Smooth muscle cell (in vitro differentiated cells): ENCODE results near the gene SFT2D1. TPM values are rescaled to one million over a fixed set of nuclear protein-coding genes. Genes with fewer than 3 reads are reported as not detected.

Source experiments
- DNase-seq: peaks from one replicate; lab custom pipeline; 2025; ENCODE audit not compliant: unreplicated experiment; lab: John Stamatoyannopoulos, UW
- H2AFZ ChIP-seq: fragments of 200-600 bp; sonication (generic); 2 replicates; pipeline ENCODE4 v1.6.0; 2016; ENCODE audit warnings: antibody characterized with exemption, low read depth, mild to moderate bottlenecking
- H3F3A ChIP-seq: fragments of 200-600 bp; sonication (generic); 2 replicates; pipeline ENCODE4 v1.6.0; 2017; ENCODE audit warnings: antibody characterized with exemption, low read depth
- H3K27ac ChIP-seq: fragments of 200-600 bp; sonication (generic); 2 replicates; pipeline ENCODE4 v1.5.1; 2016; ENCODE audit warnings: low read depth, mild to moderate bottlenecking
- H3K27me3 ChIP-seq: fragments of 200-600 bp; sonication (generic); 2 replicates; pipeline ENCODE4 v1.6.1; 2016; ENCODE audit warnings: low read depth, mild to moderate bottlenecking
- H3K36me3 ChIP-seq: fragments of 200-600 bp; sonication (generic); 2 replicates; pipeline ENCODE4 v1.5.1; 2016; ENCODE audit warnings: low read depth
- H3K4me1 ChIP-seq: fragments of 200-600 bp; sonication (generic); 2 replicates; pipeline ENCODE4 v1.5.1; 2016; ENCODE audit warnings: low read depth
- H3K4me2 ChIP-seq: fragments of 200-600 bp; sonication (generic); 2 replicates; pipeline ENCODE4 v1.6.0; 2016; ENCODE audit warnings: mild to moderate bottlenecking
- H3K4me3 ChIP-seq: fragments of 200-600 bp; sonication (generic); 2 replicates; pipeline ENCODE4 v1.5.1; 2016; ENCODE audit warnings: mild to moderate bottlenecking
- H3K79me2 ChIP-seq: fragments of 200-600 bp; sonication (generic); 2 replicates; pipeline ENCODE4 v1.6.0; 2016; ENCODE audit warnings: low read depth, mild to moderate bottlenecking
- H3K9ac ChIP-seq: fragments of 200-600 bp; sonication (generic); 2 replicates; pipeline ENCODE4 v1.6.0; 2016; ENCODE audit warnings: low read depth
- H3K9me3 ChIP-seq: fragments of 200-600 bp; sonication (generic); replicated peaks from 2 replicates; pipeline ENCODE4 v1.5.1; 2016; ENCODE audit warnings: low read depth
- H4K20me1 ChIP-seq: fragments of 200-600 bp; sonication (generic); 2 replicates; pipeline ENCODE4 v1.6.0; 2016; ENCODE audit warnings: low read depth
- CTCF ChIP-seq: fragments of 200-600 bp; sonication (generic); IDR thresholded peaks from 2 replicates; pipeline ENCODE4 v1.5.1; 2017; ENCODE audit warnings: borderline replicate concordance, mild to moderate bottlenecking, antibody characterized with exemption; ENCODE audit not compliant: insufficient read depth, poor library complexity, severe bottlenecking
- WGBS: methylation state at CpG from one replicate; pipeline ENCODE4 v1.1.7; 2016; ENCODE audit warnings: low lambda C conversion rate; 5-methylcytosine and 5-hydroxymethylcytosine counted together
- polyA plus RNA-seq: library from polyadenylated mRNA; unstranded; fragments of >200 nt; fragmentation: Nextera tagmentation; extraction: Ambion mirVana; gene quantifications from 2 replicates; pipeline ENCODE4 v1.2.1, GENCODE V29; 2016
- total RNA-seq: library from RNA; depleted of rRNA; stranded (reverse); fragments of >200 nt; gene quantifications from 2 replicates; pipeline ENCODE4 v1.2.3, GENCODE V29; 2014

SFT2D1 gene
- total and polyA plus RNA-seq, 2 experiments from 2014 or later, result 50.3 to 82.3 TPM

GRCh38 chr6:166361077-166361429, 18.7 kb upstream of the SFT2D1 start:
- H3K79me2 ChIP-seq, result no peaks in the 10 kb centered on the region
- H3K36me3 ChIP-seq, result peaks cover 6% of the 10 kb centered on the region
- DNase-seq, result no peak
- H3K4me2 ChIP-seq, result no peak overlapping the region
- H3F3A ChIP-seq, result no peaks in the 10 kb centered on the region
- no peak overlapping the region for H3K9ac ChIP-seq
- no peak overlapping the region for H3K27ac ChIP-seq
- H4K20me1 ChIP-seq, result no peaks in the 10 kb centered on the region
- peaks cover 13% of the 10 kb centered on the region for H3K4me1 ChIP-seq
- no peaks in the 10 kb centered on the region for H3K9me3 ChIP-seq
- no peak overlapping the region for H2AFZ ChIP-seq
- H3K27me3 ChIP-seq, result no peaks in the 10 kb centered on the region
- WGBS, result 91% methylated on average over 3 of the region's 3 CpGs
- no peak overlapping the region for H3K4me3 ChIP-seq
- TF ChIP-seq CTCF, result no peak

- TF ChIP-seq CTCF, result no peak
- Histone ChIP-seq H3K4me1 (peaks cover 7% of the 10 kb centered on the region), H3K79me2 (no peaks in the 10 kb centered on the region), H3K36me3 (peaks cover 6% of the 10 kb centered on the region), H4K20me1 (no peaks in the 10 kb centered on the region), H3F3A (no peaks in the 10 kb centered on the region), H3K9me3 (no peaks in the 10 kb centered on the region), H3K9ac (no peak overlapping the region), H3K4me2 (no peak overlapping the region), H3K27me3 (no peaks in the 10 kb centered on the region), H3K27ac (no peak overlapping the region), H3K4me3 (no peak overlapping the region), H2AFZ (no peak overlapping the region)
- DNase-seq, result no peak
- 75% methylated on average over 8 of the region's 8 CpGs for WGBS
Observed at GRCh38 chr6:166360243-166361076, 18.1 kb upstream of the SFT2D1 start.

- H3K79me2 ChIP-seq, result no peaks in the 10 kb centered on the region
- H3K27me3 ChIP-seq, result no peaks in the 10 kb centered on the region
- no peaks in the 10 kb centered on the region for H3K36me3 ChIP-seq
- no peak overlapping the region for H3K4me3 ChIP-seq
- no peak overlapping the region for H2AFZ ChIP-seq
- 88% methylated on average over 5 of the region's 5 CpGs for WGBS
- H3K9ac ChIP-seq, result no peak overlapping the region
- H4K20me1 ChIP-seq, result no peaks in the 10 kb centered on the region
- no peaks in the 10 kb centered on the region for H3K9me3 ChIP-seq
- no peak overlapping the region for H3K27ac ChIP-seq
- H3K4me1 ChIP-seq, result no peaks in the 10 kb centered on the region
- DNase-seq, result no peak
- no peak overlapping the region for H3K4me2 ChIP-seq
- TF ChIP-seq CTCF, result no peak
- H3F3A ChIP-seq, result no peaks in the 10 kb centered on the region
Observed at GRCh38 chr6:166355552-166355951, 13.2 kb upstream of the SFT2D1 start.

- Histone ChIP-seq H3K27me3 (no peaks in the 10 kb centered on the region), H4K20me1 (no peaks in the 10 kb centered on the region), H3K27ac (no peak overlapping the region), H3K4me1 (no peaks in the 10 kb centered on the region), H3K9me3 (no peaks in the 10 kb centered on the region), H3K36me3 (no peaks in the 10 kb centered on the region), H3K4me2 (no peak overlapping the region), H3F3A (no peaks in the 10 kb centered on the region), H3K79me2 (no peaks in the 10 kb centered on the region), H2AFZ (no peak overlapping the region), H3K4me3 (no peak overlapping the region), H3K9ac (no peak overlapping the region)
- no peak for TF ChIP-seq CTCF
- DNase-seq, result no peak
- WGBS, result over 99% methylated on average over 4 of the region's 4 CpGs
Observed at GRCh38 chr6:166354965-166355364, 12.6 kb upstream of the SFT2D1 start.
